CD4-positive, alpha-beta T cell treated with Interleukin-2 at 100 ng/mL for 4 hours (primary cell): ENCODE results near the gene C2orf76.
"Not testable (repeated sequence)": the region's sequence is repeated elsewhere in the genome, so short reads cannot be mapped to it uniquely, and the experiment has no call there.

Source experiments
- DNase-seq: peaks from one replicate; pipeline ENCODE4 v3.0.0-alpha.2; 2020; ENCODE audit warnings: low spot score

C2orf76 gene

DNA sequence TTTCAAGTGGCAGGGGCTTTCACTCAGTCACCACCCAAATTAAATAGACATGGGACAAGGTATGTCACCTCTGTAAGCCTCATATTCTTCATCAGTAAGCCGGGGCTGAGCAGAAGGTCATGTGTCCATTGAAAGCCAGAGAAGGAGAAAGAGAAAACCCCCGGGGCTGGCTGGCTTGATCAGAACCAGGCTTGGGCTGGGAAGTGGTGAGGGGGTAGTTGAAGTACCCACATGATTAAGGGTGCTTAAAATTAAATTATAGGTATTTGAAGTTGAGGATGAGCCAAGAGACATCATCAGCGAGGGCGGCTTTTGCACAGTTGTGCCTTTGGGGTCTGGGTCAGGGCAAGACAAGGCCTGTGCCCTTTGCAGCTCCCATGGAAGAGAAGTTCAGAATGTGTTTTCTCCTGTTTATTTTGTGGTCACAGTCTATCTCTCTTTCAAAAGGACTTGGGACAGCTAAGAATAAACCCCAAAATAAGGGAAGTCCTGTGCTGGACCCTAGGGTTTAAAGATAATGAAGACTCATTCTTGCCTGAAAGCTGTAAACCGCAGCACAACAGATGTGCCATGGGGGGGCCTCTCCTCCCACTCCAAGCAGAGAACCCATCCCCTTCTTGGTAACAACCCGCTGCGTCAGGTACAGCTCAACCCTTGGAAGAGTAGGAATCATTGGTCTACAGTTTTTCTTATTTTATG lies 10.8 kb upstream of the C2orf76 start:
- no peak for DNase-seq

GRCh38 chr2:119376810-119377209 lies 10.2 kb upstream of the C2orf76 start:
- no peak for DNase-seq

GRCh38 chr2:119376406-119376805 lies 9.8 kb upstream of the C2orf76 start:
- DNase-seq, result not testable (repeated sequence)

- not testable (repeated sequence) for DNase-seq
Measured at GRCh38 chr2:119373907-119374745, 7.5 kb upstream of the C2orf76 start.

GRCh38 chr2:119372778-119373568 lies 6.3 kb upstream of the C2orf76 start:
- DNase-seq, result no peak

- DNase-seq, result no peak
Measured at GRCh38 chr2:119371111-119371510, 4.5 kb upstream of the C2orf76 start.

GRCh38 chr2:119369845-119370244 lies 3.2 kb upstream of the C2orf76 start:
- no peak for DNase-seq

DNA sequence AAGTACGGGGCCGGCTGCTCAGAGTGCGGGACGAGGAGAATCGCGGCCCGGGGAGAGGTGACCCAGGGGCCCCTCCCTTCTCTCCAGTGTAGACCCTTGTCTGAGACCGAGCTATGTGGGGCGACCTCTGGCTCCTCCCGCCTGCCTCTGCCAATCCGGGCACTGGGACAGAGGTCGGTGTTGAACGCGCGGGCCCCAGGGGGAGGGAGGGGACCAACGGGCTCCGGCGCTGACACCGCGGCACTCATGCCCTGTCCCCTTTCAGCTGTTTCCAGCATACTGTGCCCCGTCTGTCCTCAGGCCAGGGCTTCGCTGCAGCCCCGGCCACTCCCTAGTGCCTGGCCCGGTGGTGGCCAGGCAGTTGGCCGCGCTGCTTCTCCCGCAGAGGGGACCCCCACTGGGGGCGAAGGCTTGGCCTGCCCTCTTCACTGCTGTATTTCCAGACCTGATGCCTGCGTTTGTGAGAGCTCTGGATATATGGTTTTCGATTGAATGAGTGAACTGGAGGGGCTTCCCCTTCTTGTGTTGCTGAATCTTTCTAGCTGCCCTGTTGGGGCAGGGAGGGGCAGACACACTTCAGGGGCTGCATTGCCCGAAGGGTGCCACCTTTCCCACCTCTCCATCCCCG lies 952 bp upstream of the C2orf76 start:
- peak; percentile 10 for DNase-seq

DNA sequence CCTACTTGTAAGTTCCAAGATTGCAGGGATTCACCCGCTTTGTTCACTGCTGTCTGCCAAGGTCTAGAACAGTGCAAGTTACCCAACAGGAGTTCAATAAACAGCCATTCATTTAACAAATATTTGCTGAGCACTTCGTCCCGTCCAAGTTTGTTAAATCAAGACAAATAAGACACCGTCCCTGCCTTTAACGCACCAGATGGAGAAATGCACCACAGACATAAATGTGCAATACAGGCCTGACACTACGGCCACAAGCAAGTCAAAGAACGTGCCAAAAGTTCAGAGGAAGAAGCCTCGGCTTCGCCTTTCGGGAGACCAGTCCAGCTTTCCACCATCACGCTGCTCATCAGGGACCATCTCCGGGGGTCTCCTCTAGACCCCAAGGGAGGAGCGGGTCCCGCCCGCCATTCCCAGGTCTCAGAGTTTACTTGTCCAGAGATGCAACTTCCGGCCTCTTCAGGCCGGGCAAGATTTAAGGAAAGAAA lies 429 bp downstream of the C2orf76 start:
- peak; percentile 5 for DNase-seq

GRCh38 chr2:119365436-119365835 lies 1.2 kb downstream of the C2orf76 start:
- no peak for DNase-seq

DNA sequence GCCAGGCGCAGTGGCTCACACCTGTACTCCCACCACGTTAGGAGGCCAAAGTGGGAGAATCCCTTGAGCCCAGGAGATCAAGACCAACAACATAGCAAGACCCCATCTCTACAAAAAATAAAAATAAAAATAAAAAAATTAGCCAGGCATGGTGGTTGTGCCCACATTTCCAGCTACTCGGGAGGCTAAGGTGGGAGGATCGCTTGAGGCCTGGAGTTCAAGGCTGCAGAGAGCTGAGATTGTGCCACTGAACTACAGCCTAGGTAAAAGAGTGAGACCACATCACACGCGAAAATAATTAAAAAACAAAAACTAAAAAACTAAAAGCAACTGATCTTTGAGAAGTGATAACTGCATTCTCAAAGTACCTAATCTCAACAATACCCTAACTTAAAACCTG lies 1.8 kb downstream of the C2orf76 start:
- no peak for DNase-seq

DNA sequence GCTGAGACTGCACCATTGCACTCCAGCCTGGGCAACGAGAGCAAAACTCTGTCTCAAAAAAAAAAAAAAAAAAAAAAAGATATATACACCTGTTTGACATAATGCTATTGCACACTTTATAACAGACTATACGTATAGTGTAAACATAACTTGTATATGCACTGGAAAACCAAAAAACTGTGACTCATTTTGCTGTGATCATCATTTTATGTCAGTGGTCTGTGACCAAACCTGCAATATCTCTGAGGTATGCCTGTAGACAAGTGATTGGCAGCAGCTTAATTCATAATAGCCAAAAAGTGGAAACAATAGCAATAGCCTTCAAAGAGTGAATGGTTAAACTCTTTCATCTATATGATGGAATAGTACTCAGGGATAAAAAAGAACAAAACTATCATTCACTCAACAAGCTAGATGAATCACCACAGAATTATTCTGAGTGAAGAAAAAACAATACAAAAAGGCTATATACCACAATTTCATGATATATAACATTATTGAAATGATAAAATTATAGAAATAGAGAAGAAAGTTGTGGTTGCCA lies 6.1 kb downstream of the C2orf76 start:
- DNase-seq, result no peak

GRCh38 chr2:119359774-119360173 lies 6.9 kb downstream of the C2orf76 start:
- DNase-seq, result no peak

DNA sequence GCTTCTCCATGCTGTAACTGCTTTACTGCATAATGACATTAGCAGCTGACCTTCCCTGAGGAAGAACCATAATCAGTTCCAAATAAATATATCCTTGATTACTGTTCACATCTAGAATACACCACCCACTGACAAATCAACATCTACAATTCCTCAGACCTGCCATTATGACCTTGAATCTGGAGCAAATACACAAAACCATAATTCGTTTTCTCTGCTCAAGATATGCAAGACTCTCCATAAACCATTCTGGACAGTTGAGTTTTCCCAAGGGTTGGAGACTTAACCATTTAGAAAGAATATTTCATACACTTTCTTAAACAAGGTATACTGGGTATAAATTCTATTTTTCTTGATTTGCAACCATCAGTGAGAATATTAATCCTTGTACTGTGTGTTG lies 11.8 kb downstream of the C2orf76 start:
- DNase-seq, result no peak

GRCh38 chr2:119352357-119352756 lies 14.3 kb downstream of the C2orf76 start:
- DNase-seq, result no peak

DNA sequence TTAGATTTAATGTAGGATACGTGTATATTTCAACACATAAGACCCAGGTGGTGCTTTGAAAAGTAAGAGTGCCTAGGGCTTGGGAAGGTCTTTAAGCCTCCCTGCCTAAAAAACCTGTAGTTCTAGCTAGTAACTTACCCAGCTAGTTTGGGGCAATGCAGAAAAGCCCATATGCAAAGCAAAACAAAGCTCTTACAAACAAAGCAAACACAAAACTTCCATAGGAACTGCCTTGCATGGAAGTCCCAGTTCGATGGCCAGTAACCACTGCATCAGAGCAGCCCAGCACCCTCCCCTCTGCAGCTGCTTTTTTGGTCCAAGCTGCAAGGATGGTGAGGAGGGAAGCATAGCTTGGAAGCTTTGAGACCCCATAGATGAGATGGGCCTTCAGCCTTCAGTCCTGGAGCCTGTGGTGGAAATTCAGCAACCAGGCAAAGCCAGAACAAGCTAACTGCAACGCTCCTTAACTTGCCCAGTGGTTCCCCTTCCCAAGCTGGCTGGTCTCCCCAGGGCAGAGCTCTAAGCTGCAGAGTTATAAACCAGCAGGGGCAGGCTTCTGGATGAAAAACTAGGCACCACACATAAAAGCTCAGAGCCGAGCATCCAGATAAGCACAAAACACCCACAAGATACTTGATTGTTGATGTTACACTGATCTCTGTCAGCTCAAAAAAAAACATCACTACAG lies 16.2 kb downstream of the C2orf76 start:
- no peak for DNase-seq

- DNase-seq, result no peak
Measured at GRCh38 chr2:119349289-119349688, 17.3 kb downstream of the C2orf76 start.

DNA sequence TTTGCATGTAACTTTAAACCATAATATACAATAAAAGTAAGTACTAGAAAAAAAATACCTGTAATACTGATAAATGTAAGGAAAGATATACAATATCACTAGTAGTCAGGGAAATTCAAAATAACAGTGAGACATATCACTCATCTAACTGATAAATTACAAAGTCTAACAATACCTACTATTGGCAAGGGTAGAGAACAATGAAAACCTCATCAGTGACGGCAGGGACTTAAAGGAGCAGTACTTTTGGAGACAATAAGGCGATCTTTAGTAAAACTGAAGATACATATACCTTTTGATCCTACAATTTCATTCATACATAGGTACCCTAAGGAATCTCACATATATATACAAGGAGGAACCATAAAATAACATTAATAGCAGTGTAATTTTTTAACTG lies 24.9 kb downstream of the C2orf76 start:
- DNase-seq, result no peak

DNA sequence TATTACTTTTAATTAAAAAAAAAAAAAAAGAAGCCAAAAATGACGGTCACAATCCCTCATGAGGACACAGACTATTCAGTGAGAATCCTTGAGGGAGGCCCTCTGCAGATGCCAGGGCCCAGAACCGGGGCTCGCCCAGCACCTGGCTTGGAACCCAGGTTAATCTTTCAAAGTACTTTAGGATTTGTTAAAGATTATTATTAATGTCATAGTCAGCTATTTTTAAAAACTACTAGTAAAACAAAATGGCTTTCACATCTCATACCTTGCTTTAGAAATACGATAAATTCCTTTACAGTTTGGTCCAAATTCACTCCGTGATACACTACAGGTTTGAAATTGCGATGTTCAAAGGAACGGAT lies 27.1 kb downstream of the C2orf76 start:
- DNase-seq, result no peak

DNA sequence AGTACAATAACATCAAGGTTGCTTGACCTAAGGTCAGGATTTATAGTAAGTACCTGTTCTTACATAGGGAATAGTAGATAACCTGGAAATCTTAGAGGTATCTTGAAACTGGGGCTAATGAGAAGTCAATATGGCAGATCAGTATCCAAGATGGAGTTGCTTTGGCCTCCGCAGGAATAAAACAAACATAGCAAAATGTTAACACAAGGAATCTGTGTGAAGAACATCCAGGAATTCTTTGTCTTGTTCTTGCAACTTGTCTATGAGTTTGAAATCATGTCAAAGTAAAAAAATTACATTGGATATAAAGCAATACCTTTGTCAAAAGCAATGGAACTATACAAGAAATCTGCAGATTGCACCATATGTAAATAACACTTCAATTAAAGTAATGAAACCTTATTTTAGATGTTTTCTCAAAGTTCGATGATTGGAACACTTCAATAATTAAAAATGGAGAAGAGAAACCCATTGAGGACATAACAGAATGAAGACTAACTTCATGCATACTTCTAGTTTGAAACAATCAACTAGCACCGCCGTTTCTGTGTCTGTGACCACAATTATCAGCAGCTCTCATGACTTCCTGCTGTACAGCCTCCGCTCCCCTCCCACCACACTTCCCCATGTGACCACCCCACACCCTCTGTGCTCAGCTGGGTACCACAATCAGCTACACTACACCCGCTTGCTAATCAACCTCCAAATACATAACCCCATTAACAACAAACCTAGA lies 27.6 kb downstream of the C2orf76 start:
- DNase-seq, result peak; percentile 51

GRCh38 chr2:119338272-119338671 lies 28.4 kb downstream of the C2orf76 start:
- no peak for DNase-seq
